NT2/D1 (cell line): ENCODE data around the gene RYR3.

Experiments
- SUZ12 ChIP-seq: IDR thresholded peaks from 2 replicates; pipeline ENCODE4 v1.6.1; 2011; ENCODE audit not compliant: insufficient read length, insufficient read depth; ENCODE audit errors: extremely low read depth
- YY1 ChIP-seq: IDR thresholded peaks from 2 replicates; pipeline ENCODE4 v1.6.1; 2011; ENCODE audit not compliant: insufficient read length, insufficient read depth
- ZNF274 ChIP-seq: IDR thresholded peaks from 2 replicates; pipeline ENCODE4 v1.6.1; 2011; ENCODE audit warnings: mild to moderate bottlenecking, low read depth, low read length

- no peak for TF ChIP-seq ZNF274
- TF ChIP-seq SUZ12, result no peak
- TF ChIP-seq YY1, result no peak
These were observed 192.9 kb downstream of the RYR3 start for GRCh38 chr15:33503681-33504080.
